ENCODE data around the gene PDZRN3. TPM values are rescaled to one million over a fixed set of nuclear protein-coding genes. Genes with fewer than 3 reads are reported as not detected.

The PDZRN3 gene
- total RNA-seq, 4 donors from 2014 or later, result 87.3 to 268 (median 107) TPM

DNA sequence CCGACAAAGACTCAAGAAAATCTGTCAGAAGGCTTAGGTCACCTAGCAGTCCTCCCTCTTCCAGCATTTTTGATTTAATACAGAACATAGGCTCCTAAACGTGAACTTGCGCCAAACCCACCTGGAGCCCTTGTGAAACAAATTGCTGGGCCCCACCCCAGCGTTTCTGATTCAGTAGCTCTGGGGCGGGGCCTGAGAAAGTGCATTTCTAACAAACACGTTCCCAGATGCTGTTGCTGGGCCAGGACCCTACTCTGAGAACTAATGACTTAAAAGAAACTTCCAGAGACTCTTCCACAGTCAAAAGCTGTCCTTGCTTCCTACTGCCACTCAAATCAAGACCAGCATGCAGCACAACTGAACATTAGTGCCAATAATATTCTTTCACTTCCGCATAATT, 198.1 kb downstream of the PDZRN3 start:
- intact Hi-C loops (cut with DNase I; ENCODE audit: low total_unique reads), result loop anchor here (5.0 kb wide), 1 partner anchor 324 kb away; no protein-coding TSS in a partner anchor
- Histone ChIP-seq H3K27ac (peak overlapping the region; percentile 53 to 61), H3K4me1 (peaks cover 0 to 20% of the 10 kb centered on the region in 2 donors)

DNA sequence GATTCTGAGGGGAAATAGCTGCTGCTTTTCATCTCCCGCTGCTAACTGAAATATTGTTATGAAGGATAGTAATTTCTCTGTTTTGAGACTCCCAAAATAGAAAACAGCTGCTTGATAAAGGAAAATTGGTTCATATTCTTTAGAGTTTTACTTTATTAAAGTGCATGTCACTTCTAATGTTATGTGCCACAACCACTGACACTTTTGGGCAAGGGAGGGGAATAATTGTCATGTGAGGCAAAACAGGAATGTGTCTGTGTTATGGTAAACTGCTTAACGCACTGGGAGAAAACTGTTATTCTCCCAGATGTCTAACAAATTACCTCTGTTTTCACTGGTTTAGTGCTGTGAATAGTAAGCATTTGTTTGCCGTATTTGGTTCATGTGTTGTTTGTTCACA, 201.6 kb downstream of the PDZRN3 start:
- Histone ChIP-seq H3K4me1 (peaks cover 14 to 25% of the 10 kb centered on the region in 2 donors), H3K4me3 (peak overlapping the region in 1 of 2 donors; percentile 7), H3K27me3 (no peaks in the 10 kb centered on the region), H3K27ac (peak overlapping the region; percentile 70 to 85), H3K36me3 (no peaks in the 10 kb centered on the region), H3K9me3 (no peaks in the 10 kb centered on the region)
- no peak for TF ChIP-seq POLR2A (IDR thresholded peaks at IDR 0.05)
- TF ChIP-seq, protein P1, sequence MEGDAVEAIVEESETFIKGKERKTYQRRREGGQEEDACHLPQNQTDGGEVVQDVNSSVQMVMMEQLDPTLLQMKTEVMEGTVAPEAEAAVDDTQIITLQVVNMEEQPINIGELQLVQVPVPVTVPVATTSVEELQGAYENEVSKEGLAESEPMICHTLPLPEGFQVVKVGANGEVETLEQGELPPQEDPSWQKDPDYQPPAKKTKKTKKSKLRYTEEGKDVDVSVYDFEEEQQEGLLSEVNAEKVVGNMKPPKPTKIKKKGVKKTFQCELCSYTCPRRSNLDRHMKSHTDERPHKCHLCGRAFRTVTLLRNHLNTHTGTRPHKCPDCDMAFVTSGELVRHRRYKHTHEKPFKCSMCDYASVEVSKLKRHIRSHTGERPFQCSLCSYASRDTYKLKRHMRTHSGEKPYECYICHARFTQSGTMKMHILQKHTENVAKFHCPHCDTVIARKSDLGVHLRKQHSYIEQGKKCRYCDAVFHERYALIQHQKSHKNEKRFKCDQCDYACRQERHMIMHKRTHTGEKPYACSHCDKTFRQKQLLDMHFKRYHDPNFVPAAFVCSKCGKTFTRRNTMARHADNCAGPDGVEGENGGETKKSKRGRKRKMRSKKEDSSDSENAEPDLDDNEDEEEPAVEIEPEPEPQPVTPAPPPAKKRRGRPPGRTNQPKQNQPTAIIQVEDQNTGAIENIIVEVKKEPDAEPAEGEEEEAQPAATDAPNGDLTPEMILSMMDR (IDR thresholded peaks at IDR 0.05), result no peak
- intact Hi-C loops (cut with DNase I; ENCODE audit: low total_unique reads), result no loop called here
- no peak for DNase-seq

More for the DNA sequence above, 198.1 kb downstream of the PDZRN3 start:
- H3K36me3 ChIP-seq, result no peaks in the 10 kb centered on the region
- DNase-seq, result no peak
- H3K27me3 ChIP-seq, result no peaks in the 10 kb centered on the region
- no peaks in the 10 kb centered on the region for H3K9me3 ChIP-seq
- H3K4me3 ChIP-seq, result no peak overlapping the region
- no peak for TF ChIP-seq POLR2A (IDR thresholded peaks at IDR 0.05)
- TF ChIP-seq, protein P1 (IDR thresholded peaks at IDR 0.05), result no peak

DNA sequence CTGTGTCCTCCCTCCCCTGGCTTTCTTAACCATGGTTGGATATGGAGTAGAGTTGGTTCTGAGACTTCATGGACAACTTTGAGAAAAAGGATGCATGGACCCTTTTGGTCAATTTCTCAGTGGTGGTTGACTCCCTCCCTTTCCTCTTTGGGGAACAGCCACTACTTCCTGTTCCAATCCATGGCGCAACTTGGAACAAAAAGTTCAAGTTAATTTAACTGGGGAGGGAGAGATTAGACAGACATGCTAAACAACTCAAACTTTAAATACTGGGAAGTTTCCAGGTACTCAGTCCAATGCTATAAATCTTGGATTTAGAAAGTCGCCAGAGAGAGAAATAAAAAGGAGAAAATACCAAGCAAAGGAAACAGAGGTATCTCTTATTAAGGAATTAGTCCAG, 202.2 kb downstream of the PDZRN3 start:
- peaks cover 14 to 25% of the 10 kb centered on the region in 2 donors for H3K4me1 ChIP-seq
- peak overlapping the region; percentile 73 to 86 for H3K27ac ChIP-seq
- TF ChIP-seq POLR2A (IDR thresholded peaks at IDR 0.05), result no peak
- TF ChIP-seq, protein P1 (IDR thresholded peaks at IDR 0.05), result no peak
- no peak overlapping the region for H3K4me3 ChIP-seq
- no peaks in the 10 kb centered on the region for H3K9me3 ChIP-seq
- intact Hi-C loops (cut with DNase I; ENCODE audit: low total_unique reads), result no loop called here
- H3K27me3 ChIP-seq, result no peaks in the 10 kb centered on the region
- peak; percentile 47 to 78 for DNase-seq
- no peaks in the 10 kb centered on the region for H3K36me3 ChIP-seq

DNA sequence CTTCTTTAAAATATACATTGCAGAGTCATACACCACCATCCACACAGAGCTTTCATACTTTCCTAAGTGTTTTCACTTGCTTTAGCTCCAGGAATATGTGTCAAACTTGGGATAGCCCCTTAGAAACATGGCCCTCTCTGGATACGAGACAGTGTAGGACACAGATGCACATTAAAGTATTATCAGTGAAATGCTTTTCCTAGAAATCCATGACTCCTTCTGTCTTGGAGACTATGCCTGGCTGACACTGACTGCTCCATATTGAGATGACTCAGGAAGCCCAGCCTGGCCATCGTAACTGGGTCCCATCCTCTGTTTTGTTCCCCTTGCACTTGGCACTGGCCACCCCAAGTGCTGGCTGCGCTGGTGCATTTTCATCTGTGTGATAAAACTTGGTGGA, 204.8 kb downstream of the PDZRN3 start:
- H3K4me3 ChIP-seq, result no peak overlapping the region
- peaks cover 14 to 16% of the 10 kb centered on the region in 2 donors for H3K4me1 ChIP-seq
- no peaks in the 10 kb centered on the region for H3K36me3 ChIP-seq
- peak overlapping the region; percentile 73 to 86 for H3K27ac ChIP-seq
- no peaks in the 10 kb centered on the region for H3K9me3 ChIP-seq
- no peak for DNase-seq
- intact Hi-C loops (cut with DNase I; ENCODE audit: low total_unique reads), result no loop called here
- TF ChIP-seq POLR2A (IDR thresholded peaks at IDR 0.05), result no peak
- TF ChIP-seq, protein P1 (IDR thresholded peaks at IDR 0.05), result no peak
- no peaks in the 10 kb centered on the region for H3K27me3 ChIP-seq

DNA sequence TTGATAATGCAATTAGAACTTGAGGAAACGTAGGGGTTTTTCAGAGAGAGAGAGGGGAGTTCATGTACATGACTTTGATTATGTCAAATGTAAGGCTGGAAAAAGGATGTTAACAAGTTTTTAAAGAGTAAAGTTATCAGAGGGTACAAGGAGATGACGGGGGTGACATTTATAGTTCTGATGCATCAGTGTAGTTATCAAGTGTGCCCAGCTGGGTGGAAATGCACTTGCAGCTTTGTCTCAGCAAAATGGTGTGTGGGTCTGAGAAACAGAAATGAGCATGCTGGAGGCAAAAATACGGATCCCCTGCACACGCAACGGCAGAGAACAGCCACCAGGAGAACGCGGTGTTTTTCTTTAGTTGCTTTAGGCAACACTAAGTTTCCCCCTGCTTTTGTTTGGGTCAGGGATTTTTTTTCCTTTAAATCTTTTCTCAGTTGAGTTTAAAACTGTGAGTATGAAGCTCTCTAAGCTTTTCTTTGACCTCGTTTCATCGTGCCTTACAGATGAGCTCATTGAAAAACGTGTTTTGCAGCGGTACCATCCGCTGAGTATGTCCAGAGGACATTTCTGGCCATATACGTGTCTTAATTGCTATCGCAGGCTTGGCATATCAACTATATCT, 205.4 kb downstream of the PDZRN3 start:
- Histone ChIP-seq H3K4me3 (no peak overlapping the region), H3K9me3 (no peaks in the 10 kb centered on the region), H3K36me3 (no peaks in the 10 kb centered on the region), H3K27ac (peak overlapping the region; percentile 73 to 86), H3K4me1 (peaks cover 14 to 19% of the 10 kb centered on the region in 2 donors), H3K27me3 (no peaks in the 10 kb centered on the region)
- DNase-seq, result no peak
- intact Hi-C loops (cut with DNase I; ENCODE audit: low total_unique reads), result no loop called here
- TF ChIP-seq, protein P1 (IDR thresholded peaks at IDR 0.05), result peak in 2 of 4 experiments; percentile 41 to 52
- no peak for TF ChIP-seq POLR2A (IDR thresholded peaks at IDR 0.05)
